ENCODE measurements around the gene TGM2. TPM values are rescaled to one million over a fixed set of nuclear protein-coding genes. Genes with fewer than 3 reads are reported as not detected.

Gene TGM2
- total RNA-seq, 2 donors from 2014 or later: 0.27 to 0.37 TPM

- no peaks in the 10 kb centered on the region for H3K9me3 ChIP-seq (ENCODE audit: control insufficient read depth, low read length)
- no peak overlapping the region for H3K27ac Mint-ChIP-seq
- 92 to 96% methylated on average over 6 to 8 of the region's 8 CpGs for WGBS, 2 experiments (ENCODE audit: insufficient coverage in 1 of 2, insufficient read length in 1 of 2)
- no peak overlapping the region for H3K27ac ChIP-seq (ENCODE audit: low read depth, low read length)
- H3K36me3 Mint-ChIP-seq (ENCODE audit: low read depth): no peaks in the 10 kb centered on the region
- H3K27me3 ChIP-seq (ENCODE audit: control insufficient read depth, insufficient read depth, low read length, poor library complexity, severe bottlenecking): no peaks in the 10 kb centered on the region
- DNase-seq: peak; percentile 12
- no peaks in the 10 kb centered on the region for H3K36me3 ChIP-seq (ENCODE audit: control insufficient read depth, insufficient read depth, low read length)
- no peaks in the 10 kb centered on the region for H3K9me3 Mint-ChIP-seq
- no peak overlapping the region for H3K4me3 ChIP-seq (ENCODE audit: low read length)
- TF ChIP-seq CTCF (conservative IDR thresholded peaks at IDR 0.05): no peak
- no peaks in the 10 kb centered on the region for H3K4me1 Mint-ChIP-seq
- no peak overlapping the region for H3K9ac ChIP-seq (ENCODE audit: extremely low read depth, low read length, poor library complexity, severe bottlenecking)
- H3K4me3 Mint-ChIP-seq: no peak overlapping the region
- no peaks in the 10 kb centered on the region for H3K4me1 ChIP-seq (ENCODE audit: control insufficient read depth, insufficient read depth, low read length)
- H3K27me3 Mint-ChIP-seq (ENCODE audit: insufficient read depth): peaks cover 4% of the 10 kb centered on the region
Measured at GRCh38 chr20:38184101-38184500, 19.0 kb upstream of the TGM2 start.

- Mint-ChIP-seq H3K9me3 (no peaks in the 10 kb centered on the region), H3K4me3 (no peak overlapping the region), H3K4me1 (no peaks in the 10 kb centered on the region), H3K36me3 (ENCODE audit: low read depth) (no peaks in the 10 kb centered on the region), H3K27ac (no peak overlapping the region), H3K27me3 (ENCODE audit: insufficient read depth) (peaks cover 4% of the 10 kb centered on the region)
- DNase-seq: no peak
- WGBS, 2 experiments (ENCODE audit: insufficient coverage in 1 of 2, insufficient read length in 1 of 2): 91 to 94% methylated on average over 3 of the region's 3 CpGs
- H3K36me3 ChIP-seq (ENCODE audit: control insufficient read depth, insufficient read depth, low read length): no peaks in the 10 kb centered on the region
- H3K27me3 ChIP-seq (ENCODE audit: control insufficient read depth, insufficient read depth, low read length, poor library complexity, severe bottlenecking): no peaks in the 10 kb centered on the region
- no peak for TF ChIP-seq CTCF (conservative IDR thresholded peaks at IDR 0.05)
- no peak overlapping the region for H3K27ac ChIP-seq (ENCODE audit: low read depth, low read length)
- H3K9ac ChIP-seq (ENCODE audit: extremely low read depth, low read length, poor library complexity, severe bottlenecking): no peak overlapping the region
- H3K4me3 ChIP-seq (ENCODE audit: low read length): no peak overlapping the region
- no peaks in the 10 kb centered on the region for H3K4me1 ChIP-seq (ENCODE audit: control insufficient read depth, insufficient read depth, low read length)
- H3K9me3 ChIP-seq (ENCODE audit: control insufficient read depth, low read length): no peaks in the 10 kb centered on the region
Measured at GRCh38 chr20:38181971-38182370, 16.9 kb upstream of the TGM2 start.

GRCh38 chr20:38181207-38181801 lies 16.2 kb upstream of the TGM2 start:
- Histone ChIP-seq H3K9ac (ENCODE audit: extremely low read depth, low read length, poor library complexity, severe bottlenecking) (no peak overlapping the region), H3K4me3 (ENCODE audit: low read length) (no peak overlapping the region), H3K4me1 (ENCODE audit: control insufficient read depth, insufficient read depth, low read length) (no peaks in the 10 kb centered on the region), H3K9me3 (ENCODE audit: control insufficient read depth, low read length) (no peaks in the 10 kb centered on the region), H3K27ac (ENCODE audit: low read depth, low read length) (no peak overlapping the region), H3K36me3 (ENCODE audit: control insufficient read depth, insufficient read depth, low read length) (no peaks in the 10 kb centered on the region), H3K27me3 (ENCODE audit: control insufficient read depth, insufficient read depth, low read length, poor library complexity, severe bottlenecking) (no peaks in the 10 kb centered on the region)
- no peaks in the 10 kb centered on the region for H3K4me1 Mint-ChIP-seq
- H3K27ac Mint-ChIP-seq: no peak overlapping the region
- WGBS, 2 experiments (ENCODE audit: insufficient coverage in 1 of 2, insufficient read length in 1 of 2): 82 to 88% methylated on average over 5 to 7 of the region's 7 CpGs
- H3K27me3 Mint-ChIP-seq (ENCODE audit: insufficient read depth): peaks cover 4% of the 10 kb centered on the region
- H3K9me3 Mint-ChIP-seq: no peaks in the 10 kb centered on the region
- no peaks in the 10 kb centered on the region for H3K36me3 Mint-ChIP-seq (ENCODE audit: low read depth)
- TF ChIP-seq CTCF (conservative IDR thresholded peaks at IDR 0.05): no peak
- H3K4me3 Mint-ChIP-seq: no peak overlapping the region
- DNase-seq: no peak
